HS-5 (cell line): Measurements from ENCODE around the gene RUVBL2.
"Not testable (repeated sequence)": the region's sequence is repeated elsewhere in the genome, so short reads cannot be mapped to it uniquely, and the experiment has no call there.

Experiments used
- DNase-seq: peaks from one replicate; pipeline ENCODE4 v3.0.0-alpha.2; 2012; ENCODE audit warnings: low read depth

The RUVBL2 gene

GRCh38 chr19:49049834-49050233, 56.1 kb downstream of the RUVBL2 start:
- not testable (repeated sequence) for DNase-seq

GRCh38 chr19:49050376-49051033, 56.8 kb downstream of the RUVBL2 start:
- not testable (repeated sequence) for DNase-seq

- DNase-seq, result no peak
Observed at GRCh38 chr19:49056101-49056901, 62.6 kb downstream of the RUVBL2 start.

- DNase-seq, result not testable (repeated sequence)
Observed at GRCh38 chr19:49056902-49057596, 63.4 kb downstream of the RUVBL2 start.

- no peak for DNase-seq
Observed at GRCh38 chr19:49057636-49058234, 64.0 kb downstream of the RUVBL2 start, which contains the start of gene CGB7. Gene CGB7 (minus strand): TSS chr19:49057749. CDS start chr19:49055375, 2,374 bp downstream.

- no peak for DNase-seq
Observed at GRCh38 chr19:49058562-49058961, 64.9 kb downstream of the RUVBL2 start.

- DNase-seq, result no peak
Observed at GRCh38 chr19:49059053-49059452, 65.4 kb downstream of the RUVBL2 start.

GRCh38 chr19:49061000-49061399, 67.3 kb downstream of the RUVBL2 start:
- DNase-seq, result no peak

- DNase-seq, result no peak
Observed at GRCh38 chr19:49061445-49061844, 67.8 kb downstream of the RUVBL2 start.

GRCh38 chr19:49064029-49064629, 70.4 kb downstream of the RUVBL2 start:
- no peak for DNase-seq

- DNase-seq, result no peak
Observed at GRCh38 chr19:49064768-49065611, 71.3 kb downstream of the RUVBL2 start, which contains the start of gene NTF4. Gene NTF4 (minus strand): TSS chr19:49064818. CDS start chr19:49061997, 2,821 bp downstream.
